Measurements from ENCODE around the gene PLXDC2. TPM values are rescaled to one million over a fixed set of nuclear protein-coding genes. Genes with fewer than 3 reads are reported as not detected.

The PLXDC2 gene
- total RNA-seq, 1 donor from 2014 or later: 7.5 TPM

DNA sequence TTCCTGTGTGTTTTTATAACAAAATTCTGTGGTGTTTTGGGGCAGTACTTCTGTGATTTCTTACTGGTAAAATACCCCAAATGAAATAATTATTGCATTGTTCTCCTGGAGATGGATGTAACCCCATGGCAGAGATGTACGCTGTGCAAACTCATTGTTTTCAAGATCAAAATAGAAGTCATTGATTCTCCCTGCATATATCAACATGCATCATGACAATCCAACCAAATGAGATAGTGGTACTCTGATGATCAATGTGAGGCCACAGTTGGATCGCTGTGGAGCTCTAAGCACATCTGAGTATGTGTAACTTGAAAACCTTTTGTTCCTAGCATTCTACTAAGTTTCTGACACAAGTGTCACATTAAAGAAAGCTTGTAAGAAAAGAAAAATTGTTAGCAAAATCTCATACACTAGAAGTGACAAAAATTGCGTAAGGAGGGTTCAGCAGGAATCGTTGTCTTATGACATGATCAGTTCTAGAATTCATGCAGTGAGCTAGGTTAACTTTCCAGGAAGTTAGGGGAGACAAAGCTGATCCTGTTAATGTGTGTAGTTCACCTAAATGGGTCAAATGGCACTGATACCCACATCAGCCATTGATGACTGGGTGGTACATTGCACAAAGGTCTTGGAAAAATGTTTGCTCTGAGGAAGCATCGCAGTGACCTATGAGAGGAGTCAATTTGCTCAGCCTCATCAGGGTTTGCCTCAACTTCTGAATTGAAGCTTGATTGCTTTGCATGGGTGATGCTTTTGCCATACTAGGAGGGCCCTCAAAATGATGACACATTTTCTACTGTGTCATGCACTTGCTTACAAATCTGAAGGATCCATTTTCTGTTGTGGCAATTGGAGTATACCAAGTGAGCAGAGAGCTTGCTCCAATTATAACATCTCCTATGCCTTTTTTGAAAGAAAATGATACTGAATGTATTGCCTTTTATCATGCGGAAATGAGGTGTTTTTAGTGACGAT, 145.1 kb downstream of the PLXDC2 start:
- no peaks in the 10 kb centered on the region for H3K36me3 ChIP-seq (ENCODE audit: control insufficient read depth, insufficient read depth, low read length)
- no peaks in the 10 kb centered on the region for H3K27me3 ChIP-seq (ENCODE audit: control insufficient read depth, insufficient read depth, low read length)
- TF ChIP-seq, protein P1, sequence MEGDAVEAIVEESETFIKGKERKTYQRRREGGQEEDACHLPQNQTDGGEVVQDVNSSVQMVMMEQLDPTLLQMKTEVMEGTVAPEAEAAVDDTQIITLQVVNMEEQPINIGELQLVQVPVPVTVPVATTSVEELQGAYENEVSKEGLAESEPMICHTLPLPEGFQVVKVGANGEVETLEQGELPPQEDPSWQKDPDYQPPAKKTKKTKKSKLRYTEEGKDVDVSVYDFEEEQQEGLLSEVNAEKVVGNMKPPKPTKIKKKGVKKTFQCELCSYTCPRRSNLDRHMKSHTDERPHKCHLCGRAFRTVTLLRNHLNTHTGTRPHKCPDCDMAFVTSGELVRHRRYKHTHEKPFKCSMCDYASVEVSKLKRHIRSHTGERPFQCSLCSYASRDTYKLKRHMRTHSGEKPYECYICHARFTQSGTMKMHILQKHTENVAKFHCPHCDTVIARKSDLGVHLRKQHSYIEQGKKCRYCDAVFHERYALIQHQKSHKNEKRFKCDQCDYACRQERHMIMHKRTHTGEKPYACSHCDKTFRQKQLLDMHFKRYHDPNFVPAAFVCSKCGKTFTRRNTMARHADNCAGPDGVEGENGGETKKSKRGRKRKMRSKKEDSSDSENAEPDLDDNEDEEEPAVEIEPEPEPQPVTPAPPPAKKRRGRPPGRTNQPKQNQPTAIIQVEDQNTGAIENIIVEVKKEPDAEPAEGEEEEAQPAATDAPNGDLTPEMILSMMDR (IDR thresholded peaks at IDR 0.05; ENCODE audit: insufficient read depth, low read length, poor library complexity, severe bottlenecking): no peak
- no peak overlapping the region for H3K4me3 ChIP-seq (ENCODE audit: low read depth, low read length)
- DNase-seq (ENCODE audit: low read depth): no peak

DNA sequence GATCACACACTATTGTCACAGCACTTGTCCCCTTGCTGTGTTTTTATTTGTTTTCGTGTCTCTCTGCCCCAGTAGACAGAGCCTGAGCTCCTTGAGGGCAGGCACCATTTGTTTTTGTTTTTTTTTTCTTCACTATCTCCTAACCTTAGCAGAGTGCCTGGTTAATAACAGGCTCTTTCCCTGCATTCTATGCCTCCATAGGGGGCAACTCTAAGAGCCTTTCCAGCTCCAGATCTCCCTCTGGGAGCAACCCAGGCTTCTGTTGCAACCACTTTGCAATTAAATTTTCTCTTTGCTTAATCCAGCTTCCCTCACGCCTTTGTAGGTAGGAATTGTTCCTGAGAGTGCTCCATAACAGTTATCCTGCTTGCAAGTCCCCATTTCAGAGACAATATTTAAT, 148.4 kb downstream of the PLXDC2 start:
- Histone ChIP-seq H3K27me3 (ENCODE audit: control insufficient read depth, insufficient read depth, low read length) (no peaks in the 10 kb centered on the region), H3K36me3 (ENCODE audit: control insufficient read depth, insufficient read depth, low read length) (no peaks in the 10 kb centered on the region), H3K4me3 (ENCODE audit: low read depth, low read length) (no peak overlapping the region)
- DNase-seq (ENCODE audit: low read depth): no peak
- TF ChIP-seq, protein P1 (IDR thresholded peaks at IDR 0.05; ENCODE audit: insufficient read depth, low read length, poor library complexity, severe bottlenecking): no peak

GRCh38 chr10:19966751-19967150, 150.5 kb downstream of the PLXDC2 start:
- TF ChIP-seq, protein P1 (IDR thresholded peaks at IDR 0.05; ENCODE audit: insufficient read depth, low read length, poor library complexity, severe bottlenecking): no peak
- Histone ChIP-seq H3K36me3 (ENCODE audit: control insufficient read depth, insufficient read depth, low read length) (no peaks in the 10 kb centered on the region), H3K27me3 (ENCODE audit: control insufficient read depth, insufficient read depth, low read length) (no peaks in the 10 kb centered on the region), H3K4me3 (ENCODE audit: low read depth, low read length) (no peak overlapping the region)
- no peak for DNase-seq (ENCODE audit: low read depth)

- Histone ChIP-seq H3K4me3 (ENCODE audit: low read depth, low read length) (no peak overlapping the region), H3K27me3 (ENCODE audit: control insufficient read depth, insufficient read depth, low read length) (no peaks in the 10 kb centered on the region), H3K36me3 (ENCODE audit: control insufficient read depth, insufficient read depth, low read length) (no peaks in the 10 kb centered on the region)
- DNase-seq (ENCODE audit: low read depth): no peak
- TF ChIP-seq, protein P1 (IDR thresholded peaks at IDR 0.05; ENCODE audit: insufficient read depth, low read length, poor library complexity, severe bottlenecking): no peak
Measured at GRCh38 chr10:19967981-19968380, 151.7 kb downstream of the PLXDC2 start.

DNA sequence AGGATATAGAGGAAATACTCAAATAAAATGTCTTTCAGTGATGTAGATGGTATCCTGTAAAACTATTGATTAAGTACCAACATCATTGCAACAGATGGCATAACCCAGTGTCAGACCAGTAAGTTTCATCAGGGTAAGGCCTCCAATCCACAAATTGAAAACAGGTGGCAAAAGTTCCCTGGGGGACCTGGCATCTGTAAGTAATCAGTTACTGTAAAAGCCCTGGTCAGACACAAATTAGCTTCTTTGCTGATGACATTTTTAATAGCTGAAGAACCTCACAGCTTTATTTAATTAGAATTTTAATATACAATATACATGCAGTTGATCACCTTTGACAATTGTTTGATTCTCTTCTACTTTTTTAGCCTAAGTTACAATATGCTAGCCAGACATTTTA, 152.5 kb downstream of the PLXDC2 start:
- no peaks in the 10 kb centered on the region for H3K36me3 ChIP-seq (ENCODE audit: control insufficient read depth, insufficient read depth, low read length)
- no peak for DNase-seq (ENCODE audit: low read depth)
- no peaks in the 10 kb centered on the region for H3K27me3 ChIP-seq (ENCODE audit: control insufficient read depth, insufficient read depth, low read length)
- TF ChIP-seq, protein P1 (IDR thresholded peaks at IDR 0.05; ENCODE audit: insufficient read depth, low read length, poor library complexity, severe bottlenecking): no peak
- no peak overlapping the region for H3K4me3 ChIP-seq (ENCODE audit: low read depth, low read length)
